K562 treated with DMSO at 1 percent for 12 hours (cell line): ENCODE results near the gene ANKRD37. TPM values are rescaled to one million over a fixed set of nuclear protein-coding genes. Genes with fewer than 3 reads are reported as not detected.

Source experiments
- total RNA-seq: library from RNA; unstranded; fragments of 300-600 nt; gene quantifications from 2 replicates; pipeline ENCODE4 v1.2.3, GENCODE V29; 2022; ENCODE audit not compliant: insufficient read depth

Gene ANKRD37, protein sequence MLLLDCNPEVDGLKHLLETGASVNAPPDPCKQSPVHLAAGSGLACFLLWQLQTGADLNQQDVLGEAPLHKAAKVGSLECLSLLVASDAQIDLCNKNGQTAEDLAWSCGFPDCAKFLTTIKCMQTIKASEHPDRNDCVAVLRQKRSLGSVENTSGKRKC
- 6.8 and 12.1 TPM in 2 replicates for total RNA-seq

GRCh38 chr4:185396724-185397385 is at the start of gene ANKRD37:
TSS of gene ANKRD37 (plus strand) at chr4:185396841. CDS start at chr4:185396924, 83 bp downstream.

GRCh38 chr4:185395238-185395955 is 1.2 kb upstream of the ANKRD37 start, which contains the start of gene LRP2BP:
TSS of gene LRP2BP (minus strand) at chr4:185395924. CDS start at chr4:185378186, 17,738 bp downstream.

GRCh38 chr4:185425647-185426352 is 29.2 kb downstream of the ANKRD37 start, which contains the start of gene UFSP2:
TSS of gene UFSP2 (minus strand) at chr4:185425964. CDS start at chr4:185425868, 96 bp downstream.

Other genes starting within 250 kb of the ANKRD37 start
- gene CFAP97, start 192.8 kb upstream of the ANKRD37 start, total RNA-seq: 4.5 and 16.7 TPM in 2 replicates
- 5.3 and 15.5 TPM in 2 replicates for gene SNX25, start 187.2 kb upstream of the ANKRD37 start, total RNA-seq
- 0.35 and 0.67 TPM in 2 replicates for gene LRP2BP, start 917 bp upstream of the ANKRD37 start, total RNA-seq
- 9.5 and 11.4 TPM in 2 replicates for gene UFSP2, start 29.1 kb downstream of the ANKRD37 start, total RNA-seq
- gene CCDC110, start 74.9 kb downstream of the ANKRD37 start, total RNA-seq: not detected in 2 replicates
- 0.59 TPM in 1 of 2 replicates, not detected in the other for gene PDLIM3, start 138.7 kb downstream of the ANKRD37 start, total RNA-seq